Body of pancreas (tissue), 4 donors: ENCODE data around the gene ATP5IF1. TPM values are rescaled to one million over a fixed set of nuclear protein-coding genes. Genes with fewer than 3 reads are reported as not detected.

Experiments used
- ATAC-seq: fragments of 150-250 bp; one replicate; pipeline ENCODE4 v1.9.1; 2016
- DNase-seq, 4 donors: peaks; one replicate each; pipeline ENCODE4 v3.0.0-alpha.2; 2019
- H3K27ac ChIP-seq, 4 donors: fragments of 200-600 bp; sonication (generic); 1 replicate in 3 of 4; 2 replicates in 1 of 4; pipeline versions ENCODE4 v1.5.1 to v1.6.1; 2016 to 2019; ENCODE audit warnings: mild to moderate bottlenecking in 1 of 4, mixed read lengths in 1 of 4, moderate library complexity in 1 of 4
- H3K27me3 ChIP-seq, 2 donors: fragments of 200-600 bp; sonication (generic); one replicate each; pipeline ENCODE4 v1.6.0; 2016; ENCODE audit warnings: mild to moderate bottlenecking in 1 of 2
- H3K36me3 ChIP-seq, 2 donors: fragments of 200-600 bp; sonication (generic); replicated peaks in 1 of 2; 2 replicates each; pipeline ENCODE4 v1.5.1; 2016; ENCODE audit warnings: low read depth in 2 of 2; ENCODE audit not compliant: insufficient read depth in 1 of 2
- H3K4me1 ChIP-seq: fragments of 200-600 bp; sonication (generic); one replicate; pipeline ENCODE4 v1.6.0; 2016
- H3K4me3 ChIP-seq, 2 donors: fragments of 200-600 bp; sonication (generic); 1 replicate in 1 of 2; 2 replicates in 1 of 2; pipeline ENCODE4 v1.5.1; 2016 to 2019
- H3K9me3 ChIP-seq, 3 donors: fragments of 200-600 bp; sonication (generic); 1 replicate in 2 of 3; 2 replicates in 1 of 3; pipeline ENCODE4 v1.5.1; 2016
- POLR2A ChIP-seq, 3 donors: fragments of 450-650 bp; IDR thresholded peaks; one replicate each; pipeline ENCODE4 v1.6.1; 2016; ENCODE audit warnings: antibody characterized with exemption in 3 of 3, mild to moderate bottlenecking in 2 of 3
- WGBS, 2 donors: methylation state at CpG; one replicate each; pipeline ENCODE4 v1.1.5; 2017; 5-methylcytosine and 5-hydroxymethylcytosine counted together
- intact Hi-C: fragments of 100-400 bp; cut with DNase I; formaldehyde crosslinking; loops from one replicate; pipeline ENCODE4 v1.15.1; 2023
- total RNA-seq, 2 donors: library from RNA; depleted of rRNA; stranded (reverse); fragments of >200 nt; gene quantifications; one replicate each; pipeline ENCODE4 v1.1.0, GENCODE V29; 2016
- TF ChIP-seq, protein P1 (sequence below), 7 experiments: fragments of 450-650 bp in 4 of 7; fragments of 200-600 bp in 3 of 7; sonication (generic) in 3 of 7; IDR thresholded peaks; one replicate each; pipeline ENCODE4 v1.5.1; 2016 to 2019; ENCODE audit warnings: antibody characterized with exemption in 7 of 7

The ATP5IF1 gene
- total RNA-seq, 2 donors from 2014 or later = 62.0 to 93.4 TPM

DNA sequence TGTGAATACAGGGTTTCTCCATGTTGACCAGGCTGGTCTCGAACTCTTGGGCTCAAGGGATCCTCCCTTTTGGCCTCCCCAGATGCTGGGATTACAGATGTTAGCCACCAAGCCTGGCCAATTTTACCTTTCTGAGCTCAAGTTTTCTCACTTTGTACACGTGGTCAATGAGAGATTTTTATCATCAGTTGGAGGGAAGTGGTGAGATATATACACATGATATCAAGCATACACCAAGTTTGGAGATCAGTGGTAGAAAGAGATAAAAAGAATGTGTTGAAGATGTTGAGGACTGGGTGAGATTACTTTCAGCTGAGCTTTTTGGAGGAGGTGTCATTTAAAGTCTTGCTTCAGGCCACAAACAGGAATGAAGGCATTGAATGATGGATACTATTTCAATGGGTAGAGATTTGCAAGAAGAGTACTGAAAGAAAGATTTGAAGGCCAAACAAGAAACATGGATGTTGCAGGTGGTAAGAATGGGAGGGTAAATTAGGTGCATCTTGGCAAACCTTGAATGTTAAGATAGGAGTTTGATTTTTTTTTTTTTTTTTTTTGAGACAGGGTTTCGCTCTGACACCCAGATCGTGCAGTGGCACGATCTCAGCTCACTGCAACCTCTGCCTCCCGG is 20.4 kb downstream of the ATP5IF1 start:
- Histone ChIP-seq H3K4me1 (peaks cover 20% of the 10 kb centered on the region), H3K9me3 (no peaks in the 10 kb centered on the region), H3K27me3 (no peaks in the 10 kb centered on the region), H3K4me3 (no peak overlapping the region), H3K27ac (no peak overlapping the region), H3K36me3 (no peaks in the 10 kb centered on the region)
- TF ChIP-seq, protein P1, sequence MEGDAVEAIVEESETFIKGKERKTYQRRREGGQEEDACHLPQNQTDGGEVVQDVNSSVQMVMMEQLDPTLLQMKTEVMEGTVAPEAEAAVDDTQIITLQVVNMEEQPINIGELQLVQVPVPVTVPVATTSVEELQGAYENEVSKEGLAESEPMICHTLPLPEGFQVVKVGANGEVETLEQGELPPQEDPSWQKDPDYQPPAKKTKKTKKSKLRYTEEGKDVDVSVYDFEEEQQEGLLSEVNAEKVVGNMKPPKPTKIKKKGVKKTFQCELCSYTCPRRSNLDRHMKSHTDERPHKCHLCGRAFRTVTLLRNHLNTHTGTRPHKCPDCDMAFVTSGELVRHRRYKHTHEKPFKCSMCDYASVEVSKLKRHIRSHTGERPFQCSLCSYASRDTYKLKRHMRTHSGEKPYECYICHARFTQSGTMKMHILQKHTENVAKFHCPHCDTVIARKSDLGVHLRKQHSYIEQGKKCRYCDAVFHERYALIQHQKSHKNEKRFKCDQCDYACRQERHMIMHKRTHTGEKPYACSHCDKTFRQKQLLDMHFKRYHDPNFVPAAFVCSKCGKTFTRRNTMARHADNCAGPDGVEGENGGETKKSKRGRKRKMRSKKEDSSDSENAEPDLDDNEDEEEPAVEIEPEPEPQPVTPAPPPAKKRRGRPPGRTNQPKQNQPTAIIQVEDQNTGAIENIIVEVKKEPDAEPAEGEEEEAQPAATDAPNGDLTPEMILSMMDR (IDR thresholded peaks at IDR 0.05) = no peak
- TF ChIP-seq POLR2A (IDR thresholded peaks at IDR 0.05) = no peak
- no peak for DNase-seq
- intact Hi-C loops = no loop called here
- ATAC-seq = no peak
- 74 to 79% methylated on average over 6 of the region's 6 CpGs for WGBS, 2 donors

- Histone ChIP-seq H3K27ac (no peak overlapping the region), H3K9me3 (no peaks in the 10 kb centered on the region), H3K36me3 (no peaks in the 10 kb centered on the region), H3K4me1 (peaks cover 26% of the 10 kb centered on the region), H3K4me3 (no peak overlapping the region), H3K27me3 (no peaks in the 10 kb centered on the region)
- TF ChIP-seq POLR2A (IDR thresholded peaks at IDR 0.05) = no peak
- TF ChIP-seq, protein P1 (IDR thresholded peaks at IDR 0.05) = no peak
- DNase-seq (no peak), ATAC-seq (no peak)
- intact Hi-C loops = no loop called here
- 94 to 98% methylated on average over 4 of the region's 4 CpGs for WGBS, 2 donors
Measured at GRCh38 chr1:28257736-28258135, 21.8 kb downstream of the ATP5IF1 start.

GRCh38 chr1:28258628-28259251 is 22.8 kb downstream of the ATP5IF1 start:
- H3K36me3 ChIP-seq = no peaks in the 10 kb centered on the region
- 3 to 8% methylated on average over 7 to 12 of the region's 12 CpGs for WGBS, 2 donors
- peak overlapping the region; percentile 25 to 88 (median 62) for H3K27ac ChIP-seq
- no peak overlapping the region for H3K4me3 ChIP-seq
- intact Hi-C loops = no loop called here
- DNase-seq (no peak), ATAC-seq (no peak)
- H3K4me1 ChIP-seq = peaks cover 36% of the 10 kb centered on the region
- TF ChIP-seq POLR2A (IDR thresholded peaks at IDR 0.05) = no peak
- TF ChIP-seq, protein P1 (IDR thresholded peaks at IDR 0.05) = no peak
- no peaks in the 10 kb centered on the region for H3K27me3 ChIP-seq
- H3K9me3 ChIP-seq = no peaks in the 10 kb centered on the region

DNA sequence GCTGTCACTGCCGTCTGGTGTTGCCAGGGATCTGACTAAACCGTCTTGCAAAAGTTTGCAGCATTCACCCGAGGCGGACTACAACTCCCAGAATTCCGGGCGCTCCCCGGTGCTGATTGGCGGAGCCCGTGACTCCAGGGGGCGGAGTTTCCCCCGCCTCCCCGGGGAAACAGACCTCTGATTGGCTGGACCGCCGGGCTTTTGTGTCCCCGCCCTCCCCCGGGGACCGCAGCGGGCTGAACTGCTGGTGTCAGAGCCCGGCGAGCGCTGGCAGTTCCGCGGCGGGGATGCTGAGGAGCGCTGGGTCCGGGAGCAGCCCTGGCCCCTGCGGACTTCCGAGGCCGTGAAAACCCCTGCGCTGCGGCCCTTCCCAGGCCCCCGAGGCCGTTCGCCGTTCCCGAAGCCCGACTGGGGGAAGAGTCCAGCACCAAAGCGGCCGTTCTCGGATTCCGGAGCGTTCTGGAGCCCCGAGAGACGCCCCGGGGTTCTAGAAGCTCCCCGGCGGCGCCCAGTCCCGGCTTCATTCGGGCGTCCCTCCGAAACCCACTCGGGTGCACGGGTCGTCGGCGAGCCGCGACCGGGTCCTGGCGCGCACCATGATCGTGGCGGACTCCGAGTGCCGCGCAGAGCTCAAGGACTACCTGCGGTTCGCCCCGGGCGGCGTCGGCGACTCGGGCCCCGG is 23.5 kb downstream of the ATP5IF1 start, which contains the start of gene SESN2:
SESN2 (plus strand) TSS at position 267 of the 682 bp plus-strand sequence; CDS start at position 597, 330 bp downstream.
- Histone ChIP-seq H3K27ac (peak within 1 kb of the TSS; percentile 73 to 88 (median 82)), H3K9me3 (no peaks in the 10 kb centered on the region), H3K36me3 (no peaks in the 10 kb centered on the region), H3K4me3 (peak within 1 kb of the TSS; percentile 67 to 97), H3K27me3 (no peaks in the 10 kb centered on the region), H3K4me1 (peaks cover 41% of the 10 kb centered on the region)
- TF ChIP-seq, protein P1 (IDR thresholded peaks at IDR 0.05) = no peak
- TF ChIP-seq POLR2A (IDR thresholded peaks at IDR 0.05) = peak; percentile 96 to 97 (median 96)
- 0 to 1% methylated on average over 5 to 68 of the region's 76 CpGs for WGBS, 2 donors
- ATAC-seq (peak; percentile 98), DNase-seq (peak; percentile 99)
- intact Hi-C loops = no loop called here
